Measurements from ENCODE around the gene ST6GALNAC3. TPM values are rescaled to one million over a fixed set of nuclear protein-coding genes. Genes with fewer than 3 reads are reported as not detected.
"Not testable (repeated sequence)": the region's sequence is repeated elsewhere in the genome, so short reads cannot be mapped to it uniquely, and the experiment has no call there.

The ST6GALNAC3 gene
- polyA plus RNA-seq, 3 donors, result 90.2 to 103 (median 95.1) TPM

DNA sequence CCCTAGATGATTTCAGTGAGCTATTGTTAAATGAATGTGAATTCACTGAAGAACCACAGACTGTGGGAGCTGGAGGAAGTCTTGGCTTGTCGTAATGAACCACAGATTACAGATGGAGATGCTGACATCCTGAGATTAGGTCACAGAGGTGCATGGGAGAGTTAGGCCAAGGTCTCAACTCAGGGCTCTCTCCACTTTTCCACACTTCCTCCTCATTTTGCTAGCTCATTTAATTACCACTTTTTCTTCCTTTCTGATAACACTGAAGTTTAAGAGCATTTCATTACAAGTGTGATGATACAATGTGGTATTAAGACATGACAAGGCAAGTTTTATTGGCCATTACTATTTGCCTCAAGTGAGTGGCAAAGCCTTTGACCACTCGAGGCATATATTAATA, 30.8 kb downstream of the ST6GALNAC3 start:
- no peak for DNase-seq (ENCODE audit: low read depth in 3 of 3, low spot score in 2 of 3)

DNA sequence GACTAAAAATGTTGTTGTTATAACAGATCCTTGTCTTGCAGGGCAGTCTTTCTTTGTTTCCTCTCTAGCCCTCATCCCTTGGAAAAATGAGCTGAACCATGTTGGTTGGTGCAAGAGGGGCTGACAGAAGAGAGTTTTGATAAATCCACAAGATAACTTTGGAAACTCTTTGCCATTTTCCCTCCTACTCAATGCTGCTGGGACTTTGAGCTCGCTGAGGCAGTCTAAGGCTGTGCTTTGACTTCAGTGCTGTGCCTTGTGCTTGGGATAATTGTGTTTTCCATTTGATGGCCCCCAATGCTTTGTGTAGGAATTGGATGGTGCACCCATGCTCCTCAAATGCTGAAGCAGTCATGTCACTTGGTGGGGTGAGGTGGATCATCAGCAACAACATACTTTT, 31.7 kb downstream of the ST6GALNAC3 start:
- DNase-seq (ENCODE audit: low read depth in 3 of 3, low spot score in 2 of 3), result no peak

GRCh38 chr1:76106719-76107235, 32.2 kb downstream of the ST6GALNAC3 start:
- DNase-seq (ENCODE audit: low read depth in 3 of 3, low spot score in 2 of 3), result no peak

DNA sequence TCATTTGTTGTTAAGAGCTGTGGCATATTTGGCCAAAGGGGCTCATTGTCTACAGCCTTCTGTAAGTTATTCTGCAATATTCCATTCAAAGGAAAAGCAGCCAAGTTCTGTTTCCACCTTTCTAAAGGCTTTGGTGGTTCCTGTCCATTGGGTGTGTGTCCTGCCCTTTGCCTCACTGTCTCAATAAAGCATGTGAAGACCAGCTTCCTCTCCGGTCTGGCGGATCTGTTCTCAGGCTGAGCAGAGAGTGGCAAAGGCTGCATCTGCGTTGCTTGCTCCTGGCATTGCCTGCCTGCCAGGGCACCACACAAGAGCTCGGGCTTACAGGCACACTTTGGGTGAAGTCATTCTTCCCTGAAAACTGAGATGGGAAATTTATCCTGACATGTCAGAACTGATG, 34.9 kb downstream of the ST6GALNAC3 start:
- no peak for DNase-seq (ENCODE audit: low read depth in 3 of 3, low spot score in 2 of 3)

DNA sequence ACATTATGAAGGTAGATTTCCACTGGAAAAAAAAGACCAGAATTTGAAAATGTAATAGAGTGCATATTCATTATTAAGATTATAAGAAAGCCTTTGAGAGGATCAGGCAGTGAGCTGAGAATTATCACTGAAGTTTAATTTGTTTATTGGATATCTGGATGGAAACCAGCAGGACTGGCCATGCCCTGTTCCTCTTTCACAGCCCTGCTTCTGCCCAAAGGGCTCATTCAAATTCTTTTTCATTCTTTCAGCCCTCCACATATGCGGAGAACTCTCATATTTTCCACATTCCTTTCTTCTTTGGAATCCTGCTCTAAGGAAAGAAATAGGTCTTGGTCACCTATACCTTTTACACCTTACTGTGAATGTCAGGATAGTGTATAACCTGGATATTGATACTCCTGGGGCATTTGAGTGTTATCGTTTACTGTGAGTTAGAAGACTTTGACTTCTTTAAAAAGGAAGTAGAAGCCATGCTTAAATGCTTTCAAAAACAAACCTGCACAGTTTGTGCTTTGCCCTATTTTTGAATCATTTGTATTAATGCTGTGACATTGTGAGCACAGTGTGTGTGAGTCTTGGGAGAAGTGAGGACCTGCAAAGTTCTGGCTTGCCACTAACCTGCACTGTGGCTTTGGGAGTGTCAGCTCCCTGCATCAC, 35.5 kb downstream of the ST6GALNAC3 start:
- no peak for DNase-seq (ENCODE audit: low read depth in 3 of 3, low spot score in 2 of 3)

- no peak for DNase-seq (ENCODE audit: low read depth in 3 of 3, low spot score in 2 of 3)
Measured at GRCh38 chr1:76110666-76111065, 36.1 kb downstream of the ST6GALNAC3 start.

DNA sequence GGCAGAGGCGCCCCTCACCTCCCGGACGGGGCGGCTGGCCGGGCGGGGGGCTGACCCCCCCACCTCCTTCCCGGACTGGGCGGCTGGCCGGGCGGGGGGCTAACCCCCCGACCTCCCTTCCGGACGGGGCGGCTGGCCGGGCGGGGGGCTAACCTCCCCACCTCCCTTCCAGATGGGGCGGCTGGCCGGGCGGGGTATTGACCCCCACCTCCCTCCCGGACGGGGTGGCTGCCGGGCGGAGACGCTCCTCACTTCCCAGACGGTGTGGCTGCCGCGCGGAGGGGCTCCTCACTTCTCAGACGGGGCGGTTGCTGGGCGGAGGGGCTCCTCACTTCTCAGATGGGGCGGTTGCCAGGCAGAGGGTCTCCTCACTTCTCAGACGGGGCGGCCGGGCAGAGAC, 37.8 kb downstream of the ST6GALNAC3 start:
- not testable (repeated sequence) for DNase-seq (ENCODE audit: low read depth in 3 of 3, low spot score in 2 of 3)

DNA sequence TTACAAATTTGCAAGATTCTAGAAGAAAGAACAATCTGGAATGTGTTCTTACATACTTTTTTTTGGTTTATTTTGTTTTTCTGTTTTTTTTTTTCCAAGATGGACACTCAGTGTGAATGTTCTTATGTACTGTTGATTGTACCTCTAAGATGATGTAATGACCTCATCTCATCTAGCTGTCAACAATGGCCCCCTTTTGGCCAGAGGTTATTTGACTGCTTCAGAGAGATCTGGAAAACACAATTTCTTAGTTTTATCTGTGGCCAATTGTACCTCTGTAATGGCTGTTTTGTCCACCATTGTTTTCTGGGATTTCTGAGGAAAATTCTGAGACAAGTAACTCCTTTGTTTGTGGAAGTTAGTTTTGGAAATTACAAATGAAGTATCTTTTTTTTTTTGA, 38.9 kb downstream of the ST6GALNAC3 start:
- DNase-seq (ENCODE audit: low read depth in 3 of 3, low spot score in 2 of 3), result no peak

GRCh38 chr1:76115171-76115570, 40.6 kb downstream of the ST6GALNAC3 start:
- no peak for DNase-seq (ENCODE audit: low read depth in 3 of 3, low spot score in 2 of 3)

DNA sequence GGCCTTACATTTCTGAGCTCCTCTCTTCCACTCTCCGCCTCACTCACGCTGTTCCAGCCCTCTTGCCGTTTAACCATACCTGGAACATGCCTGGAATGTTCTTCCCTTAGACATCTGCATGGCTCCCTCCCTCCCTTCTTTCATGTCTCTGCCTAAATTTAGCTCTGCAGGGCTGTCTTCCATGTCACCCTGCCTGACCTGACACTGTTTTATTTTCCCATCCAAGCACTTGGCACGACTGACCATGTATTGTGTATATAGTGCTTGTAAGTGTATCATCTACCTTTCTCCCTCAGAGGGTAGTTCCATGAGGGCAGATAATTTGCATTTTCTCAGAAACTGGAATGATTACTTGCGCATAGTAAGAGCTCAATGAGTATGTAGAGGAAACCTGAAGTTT, 47.3 kb downstream of the ST6GALNAC3 start:
- no peak for DNase-seq (ENCODE audit: low read depth in 3 of 3, low spot score in 2 of 3)

- no peak for DNase-seq (ENCODE audit: low read depth in 3 of 3, low spot score in 2 of 3)
Measured at GRCh38 chr1:76122271-76122670, 47.7 kb downstream of the ST6GALNAC3 start.

DNA sequence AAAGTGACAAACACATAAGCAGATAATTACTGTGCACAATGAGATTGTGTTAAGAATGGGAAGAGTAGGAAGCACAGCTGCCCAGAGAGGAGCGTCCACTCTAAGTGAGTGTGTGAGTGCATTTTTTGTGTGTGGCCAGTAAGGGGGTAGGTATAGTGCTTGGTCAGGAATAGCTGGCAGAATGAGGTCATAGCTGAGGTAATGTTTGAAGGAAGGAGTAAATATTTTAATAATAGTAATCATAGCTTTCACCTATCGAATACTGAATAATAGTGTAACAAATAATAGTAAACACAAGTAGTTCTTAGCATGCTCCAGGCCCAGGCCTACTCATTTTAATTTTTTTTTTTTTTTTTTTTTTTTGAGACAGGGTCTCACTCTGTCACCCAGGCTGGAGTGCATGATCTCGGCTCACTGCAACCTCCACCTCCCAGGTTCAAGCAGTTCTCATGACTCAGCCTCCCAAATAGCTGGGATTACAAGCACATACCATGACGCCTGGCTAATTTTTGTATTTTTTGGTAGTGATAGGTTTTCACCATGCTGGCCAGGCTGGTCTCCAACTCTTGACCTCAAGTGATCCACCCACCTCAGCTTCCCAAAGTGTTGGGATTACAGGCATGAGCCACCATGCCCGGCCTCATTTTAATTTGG, 49.0 kb downstream of the ST6GALNAC3 start:
- not testable (repeated sequence) for DNase-seq (ENCODE audit: low read depth in 3 of 3, low spot score in 2 of 3)

GRCh38 chr1:76124196-76124595, 49.6 kb downstream of the ST6GALNAC3 start:
- DNase-seq (ENCODE audit: low read depth in 3 of 3, low spot score in 2 of 3), result no peak

DNA sequence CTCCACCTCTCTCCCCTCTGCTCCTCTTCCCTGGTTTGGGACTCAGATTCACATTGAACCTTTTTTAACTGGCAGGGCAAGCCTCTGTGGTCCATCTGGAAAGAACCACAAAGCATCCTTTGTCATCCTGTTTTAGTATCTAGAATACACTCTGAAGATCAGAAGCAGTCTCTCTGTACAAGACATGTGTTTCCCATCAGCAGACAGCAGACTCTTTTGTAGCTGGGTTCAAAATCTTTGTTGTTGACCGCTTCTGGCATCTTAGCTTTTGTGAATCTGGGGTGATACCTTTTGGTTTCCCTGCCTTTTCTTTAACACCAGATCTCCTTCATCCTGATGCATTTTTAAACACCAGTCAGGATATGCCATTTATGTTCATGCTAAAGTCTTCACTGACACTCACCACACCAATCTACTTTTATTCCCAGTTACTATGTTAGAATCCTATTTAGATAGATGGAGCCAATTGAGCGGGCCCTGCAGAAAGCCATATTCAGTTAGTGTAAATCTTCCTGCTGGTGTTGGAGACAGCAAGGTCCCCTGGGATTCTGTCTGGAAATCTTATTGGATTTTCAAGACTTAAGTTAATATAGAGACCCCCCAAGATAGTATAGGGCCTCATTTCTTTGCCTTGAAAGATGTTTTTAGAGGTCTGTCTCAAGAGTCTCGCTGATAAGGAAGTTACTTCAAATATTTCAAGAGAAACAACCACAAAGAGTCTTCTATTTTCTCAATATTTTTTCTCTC, 51.1 kb downstream of the ST6GALNAC3 start:
- DNase-seq (ENCODE audit: low read depth in 3 of 3, low spot score in 2 of 3), result peak; percentile 29 to 64 (median 41)

- no peak for DNase-seq (ENCODE audit: low read depth in 3 of 3, low spot score in 2 of 3)
Measured at GRCh38 chr1:76128096-76128495, 53.5 kb downstream of the ST6GALNAC3 start.

DNA sequence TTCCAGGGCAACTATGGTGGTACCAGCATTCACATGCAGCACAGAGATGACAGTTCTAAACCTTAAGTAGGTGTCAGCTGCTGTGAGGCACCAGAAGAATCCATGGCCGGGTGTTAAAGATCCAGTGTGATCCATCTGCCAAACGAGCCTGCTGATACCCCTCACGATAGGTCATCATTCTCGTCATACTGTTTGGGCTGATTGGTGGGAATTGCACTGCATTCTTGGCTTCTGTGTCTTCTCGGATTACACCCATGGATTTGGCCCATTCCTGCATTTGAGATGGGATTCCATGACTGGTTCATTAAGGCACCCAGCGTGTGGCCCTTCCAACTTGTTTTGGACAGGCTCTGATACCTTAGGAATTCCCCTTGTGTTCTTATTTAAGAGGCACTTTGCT, 55.2 kb downstream of the ST6GALNAC3 start:
- no peak for DNase-seq (ENCODE audit: low read depth in 3 of 3, low spot score in 2 of 3)

GRCh38 chr1:76130992-76131391, 56.4 kb downstream of the ST6GALNAC3 start:
- DNase-seq (ENCODE audit: low read depth in 3 of 3, low spot score in 2 of 3), result no peak

GRCh38 chr1:76133977-76134376, 59.4 kb downstream of the ST6GALNAC3 start:
- no peak for DNase-seq (ENCODE audit: low read depth in 3 of 3, low spot score in 2 of 3)

- DNase-seq (ENCODE audit: low read depth in 3 of 3, low spot score in 2 of 3), result no peak
Measured at GRCh38 chr1:76135835-76136234, 61.3 kb downstream of the ST6GALNAC3 start.

- DNase-seq (ENCODE audit: low read depth in 3 of 3, low spot score in 2 of 3), result no peak
Measured at GRCh38 chr1:76136894-76137293, 62.3 kb downstream of the ST6GALNAC3 start.

GRCh38 chr1:76137746-76138145, 63.2 kb downstream of the ST6GALNAC3 start:
- no peak for DNase-seq (ENCODE audit: low read depth in 3 of 3, low spot score in 2 of 3)

DNA sequence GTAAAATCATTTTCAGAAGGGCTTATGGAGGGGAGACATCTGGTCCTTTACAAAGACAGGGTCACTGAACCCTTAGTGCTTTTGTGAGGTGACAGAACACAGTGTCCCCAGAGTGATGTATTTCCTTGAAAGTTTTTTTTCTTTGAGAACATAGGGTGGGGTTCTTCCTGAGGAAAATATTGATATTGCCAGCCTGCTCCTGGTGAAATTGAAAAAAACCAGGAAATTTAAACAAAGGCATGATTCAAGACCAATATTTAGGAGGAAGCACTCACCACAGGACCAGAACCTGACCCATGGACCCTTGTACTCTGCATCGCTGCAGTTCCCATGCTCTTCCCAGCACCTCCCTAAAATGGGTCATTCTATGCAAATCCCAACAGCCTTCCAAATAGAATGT, 63.7 kb downstream of the ST6GALNAC3 start:
- no peak for DNase-seq (ENCODE audit: low read depth in 3 of 3, low spot score in 2 of 3)
